ENCODE data around the gene FBN1. TPM values are rescaled to one million over a fixed set of nuclear protein-coding genes. Genes with fewer than 3 reads are reported as not detected.
A peak's percentile ranks its signal among the peaks of the same experiment; 100 is the strongest.

The FBN1 gene
- total RNA-seq, 1 experiment from 2014 or later, result 1.1 TPM

DNA sequence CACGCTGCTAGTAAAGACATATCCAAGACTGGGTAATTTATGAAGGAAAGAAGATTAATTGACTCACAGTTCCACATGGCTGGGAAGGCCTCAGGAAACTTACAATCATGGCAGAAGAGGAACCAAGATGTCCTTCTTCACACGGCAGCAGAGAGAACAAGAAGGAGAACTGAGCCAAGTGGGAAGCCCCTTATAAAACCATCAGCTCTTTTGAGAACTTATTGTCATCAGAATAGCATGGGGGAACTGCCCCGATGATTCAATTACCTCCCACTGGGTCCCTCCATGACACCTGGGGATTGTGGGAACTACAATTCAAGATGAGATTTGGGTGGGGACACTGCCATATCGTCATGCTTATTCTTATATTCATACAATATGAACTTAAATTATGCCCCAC, 265.3 kb downstream of the FBN1 start:
- no peak for DNase-seq
- Mint-ChIP-seq H3K9me3 (ENCODE audit: low read depth, unreplicated experiment) (peaks cover 2% of the 10 kb centered on the region), H3K27ac (ENCODE audit: unreplicated experiment) (no peak overlapping the region), H3K27me3 (ENCODE audit: unreplicated experiment) (peaks cover 13% of the 10 kb centered on the region), H3K4me3 (ENCODE audit: low read depth, unreplicated experiment) (no peak overlapping the region), H3K4me1 (ENCODE audit: low read depth, unreplicated experiment) (no peaks in the 10 kb centered on the region), H3K36me3 (ENCODE audit: insufficient read depth, unreplicated experiment) (no peaks in the 10 kb centered on the region)
- no TSS peak for BruUV-seq (replicated peaks)
- intact Hi-C loops (cut with micrococcal nuclease; ENCODE audit: unreplicated experiment), result no loop called here
- TF ChIP-seq, protein P1, sequence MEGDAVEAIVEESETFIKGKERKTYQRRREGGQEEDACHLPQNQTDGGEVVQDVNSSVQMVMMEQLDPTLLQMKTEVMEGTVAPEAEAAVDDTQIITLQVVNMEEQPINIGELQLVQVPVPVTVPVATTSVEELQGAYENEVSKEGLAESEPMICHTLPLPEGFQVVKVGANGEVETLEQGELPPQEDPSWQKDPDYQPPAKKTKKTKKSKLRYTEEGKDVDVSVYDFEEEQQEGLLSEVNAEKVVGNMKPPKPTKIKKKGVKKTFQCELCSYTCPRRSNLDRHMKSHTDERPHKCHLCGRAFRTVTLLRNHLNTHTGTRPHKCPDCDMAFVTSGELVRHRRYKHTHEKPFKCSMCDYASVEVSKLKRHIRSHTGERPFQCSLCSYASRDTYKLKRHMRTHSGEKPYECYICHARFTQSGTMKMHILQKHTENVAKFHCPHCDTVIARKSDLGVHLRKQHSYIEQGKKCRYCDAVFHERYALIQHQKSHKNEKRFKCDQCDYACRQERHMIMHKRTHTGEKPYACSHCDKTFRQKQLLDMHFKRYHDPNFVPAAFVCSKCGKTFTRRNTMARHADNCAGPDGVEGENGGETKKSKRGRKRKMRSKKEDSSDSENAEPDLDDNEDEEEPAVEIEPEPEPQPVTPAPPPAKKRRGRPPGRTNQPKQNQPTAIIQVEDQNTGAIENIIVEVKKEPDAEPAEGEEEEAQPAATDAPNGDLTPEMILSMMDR (IDR thresholded peaks at IDR 0.05; ENCODE audit: unreplicated experiment), result no peak
- CTCF ChIA-PET, result no interaction called here

DNA sequence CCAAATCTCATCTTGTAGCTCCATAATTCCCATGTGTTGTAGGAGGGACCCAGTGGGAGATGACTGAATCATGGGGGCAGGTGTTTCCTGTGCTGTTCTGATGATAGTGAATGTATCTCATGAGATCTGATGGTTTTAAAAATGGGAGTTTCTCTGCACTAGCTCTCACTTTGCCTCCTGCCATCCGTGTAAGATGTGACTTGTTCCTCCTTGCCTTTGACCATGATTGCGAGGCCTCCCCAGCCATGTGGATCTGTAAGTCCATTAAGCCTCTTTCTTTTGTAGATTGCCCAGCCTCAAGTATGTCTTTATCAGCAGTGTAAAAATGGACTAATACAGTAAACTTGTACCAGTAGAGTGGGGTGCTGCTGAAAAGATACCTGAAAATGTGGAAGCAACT, 269.7 kb downstream of the FBN1 start:
- no peak overlapping the region for H3K27ac Mint-ChIP-seq (ENCODE audit: unreplicated experiment)
- intact Hi-C loops (cut with micrococcal nuclease; ENCODE audit: unreplicated experiment), result loop anchor here (5.0 kb wide), 1 partner anchor 267 kb away; no protein-coding TSS in a partner anchor
- TF ChIP-seq, protein P1 (IDR thresholded peaks at IDR 0.05; ENCODE audit: unreplicated experiment), result no peak
- CTCF ChIA-PET, result interaction anchor here (0.8 to 0.9 kb wide), 2 partner anchors 9 to 22 kb away, joined by 4 read pairs; no protein-coding TSS in a partner anchor
- peaks cover 2% of the 10 kb centered on the region for H3K9me3 Mint-ChIP-seq (ENCODE audit: low read depth, unreplicated experiment)
- no peak for DNase-seq
- H3K36me3 Mint-ChIP-seq (ENCODE audit: insufficient read depth, unreplicated experiment), result no peaks in the 10 kb centered on the region
- peaks cover 51% of the 10 kb centered on the region for H3K27me3 Mint-ChIP-seq (ENCODE audit: unreplicated experiment)
- no peak overlapping the region for H3K4me3 Mint-ChIP-seq (ENCODE audit: low read depth, unreplicated experiment)
- H3K4me1 Mint-ChIP-seq (ENCODE audit: low read depth, unreplicated experiment), result peaks cover 11% of the 10 kb centered on the region
- BruUV-seq (replicated peaks), result no TSS peak

DNA sequence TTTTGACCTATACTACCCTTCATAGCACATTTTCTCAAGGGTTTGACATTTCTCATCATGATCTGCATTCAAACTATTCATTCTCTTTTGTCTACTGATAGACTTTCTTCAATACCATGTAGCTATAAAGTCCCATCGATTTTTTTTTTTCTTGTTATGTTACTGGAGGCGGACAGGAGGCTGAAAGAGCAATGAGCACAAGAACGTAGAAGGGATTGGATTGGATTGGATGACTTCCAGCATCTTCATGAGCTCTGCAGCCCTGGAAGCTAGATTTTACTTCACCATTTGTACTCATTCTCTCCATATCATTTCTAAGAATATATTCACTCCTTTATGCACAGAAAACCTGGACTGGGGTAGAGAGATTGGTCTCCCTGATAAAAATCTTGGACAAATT, 271.0 kb downstream of the FBN1 start:
- CTCF ChIA-PET, result no interaction called here
- TF ChIP-seq, protein P1 (IDR thresholded peaks at IDR 0.05; ENCODE audit: unreplicated experiment), result no peak

DNA sequence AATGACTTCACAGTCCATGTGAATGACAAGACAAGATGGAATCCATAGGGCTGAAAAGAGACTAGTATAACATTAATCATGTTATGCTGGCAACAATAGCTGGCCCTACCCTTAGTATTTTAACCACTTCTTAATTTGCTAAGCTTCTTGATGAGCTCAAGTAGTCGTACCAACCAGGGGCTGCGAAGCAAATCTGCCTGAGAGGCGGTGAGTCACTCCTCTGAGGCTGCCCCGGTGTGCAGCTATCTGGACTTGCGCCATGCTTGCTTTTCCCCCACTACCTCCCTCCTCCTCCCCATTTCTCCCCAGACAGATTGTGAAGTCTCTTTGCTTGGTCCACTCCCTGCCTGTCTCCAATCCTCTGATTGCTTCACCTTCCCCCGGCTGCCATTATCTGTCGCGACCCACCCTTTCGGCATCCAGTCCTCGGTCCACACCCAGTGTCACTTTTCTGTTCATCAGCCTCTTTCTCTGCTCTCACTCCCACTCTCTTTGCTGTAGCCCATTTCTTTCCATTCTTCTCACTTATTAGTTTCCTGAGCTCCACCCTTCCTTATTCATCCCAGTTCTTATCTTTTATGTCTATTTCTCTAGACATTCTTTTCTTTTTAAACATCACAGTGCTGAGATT, 271.6 kb downstream of the FBN1 start:
- H3K27me3 Mint-ChIP-seq (ENCODE audit: unreplicated experiment), result peaks cover 62% of the 10 kb centered on the region
- CTCF ChIA-PET, result interaction anchor here (0.5 kb wide), 1 partner anchor 428 kb away, joined by 3 read pairs; no protein-coding TSS in a partner anchor
- DNase-seq, result peak; percentile 23
- H3K9me3 Mint-ChIP-seq (ENCODE audit: low read depth, unreplicated experiment), result peaks cover 2% of the 10 kb centered on the region
- H3K4me3 Mint-ChIP-seq (ENCODE audit: low read depth, unreplicated experiment), result peak overlapping the region; percentile 22
- TF ChIP-seq, protein P1 (IDR thresholded peaks at IDR 0.05; ENCODE audit: unreplicated experiment), result no peak
- no peak overlapping the region for H3K27ac Mint-ChIP-seq (ENCODE audit: unreplicated experiment)
- no peaks in the 10 kb centered on the region for H3K36me3 Mint-ChIP-seq (ENCODE audit: insufficient read depth, unreplicated experiment)
- peaks cover 11% of the 10 kb centered on the region for H3K4me1 Mint-ChIP-seq (ENCODE audit: low read depth, unreplicated experiment)
- intact Hi-C loops (cut with micrococcal nuclease; ENCODE audit: unreplicated experiment), result no loop called here
- no TSS peak for BruUV-seq (replicated peaks)

More for the DNA sequence above, 271.0 kb downstream of the FBN1 start:
- no peak for DNase-seq
- H3K36me3 Mint-ChIP-seq (ENCODE audit: insufficient read depth, unreplicated experiment), result no peaks in the 10 kb centered on the region
- intact Hi-C loops (cut with micrococcal nuclease; ENCODE audit: unreplicated experiment), result no loop called here
- no peak overlapping the region for H3K27ac Mint-ChIP-seq (ENCODE audit: unreplicated experiment)
- peaks cover 57% of the 10 kb centered on the region for H3K27me3 Mint-ChIP-seq (ENCODE audit: unreplicated experiment)
- peaks cover 11% of the 10 kb centered on the region for H3K4me1 Mint-ChIP-seq (ENCODE audit: low read depth, unreplicated experiment)
- H3K9me3 Mint-ChIP-seq (ENCODE audit: low read depth, unreplicated experiment), result peaks cover 2% of the 10 kb centered on the region
- no TSS peak for BruUV-seq (replicated peaks)
- peak overlapping the region; percentile 22 for H3K4me3 Mint-ChIP-seq (ENCODE audit: low read depth, unreplicated experiment)
